COR-L47 (cell line): ENCODE results near the gene GATAD2A.
A peak's percentile ranks its signal among the peaks of the same experiment; 100 is the strongest.

Experiments used
- DNase-seq: peaks from one replicate; lab custom pipeline; 2025; lab: John Stamatoyannopoulos, UW

GATAD2A gene

GRCh38 chr19:19507354-19507753 is 101.9 kb downstream of the GATAD2A start:
- DNase-seq = no peak

GRCh38 chr19:19508217-19508616 is 102.7 kb downstream of the GATAD2A start:
- DNase-seq = no peak

- no peak for DNase-seq
These were observed 105.0 kb downstream of the GATAD2A start for GRCh38 chr19:19510432-19510831.

GRCh38 chr19:19513682-19514081 is 108.2 kb downstream of the GATAD2A start:
- no peak for DNase-seq

GRCh38 chr19:19514215-19514657 is 108.8 kb downstream of the GATAD2A start:
- DNase-seq = no peak

GRCh38 chr19:19514881-19515641 is 109.6 kb downstream of the GATAD2A start, which contains the start of gene TSSK6:
Gene TSSK6, minus strand, starts transcription at chr19:19515548. Its CDS starts 121 bp downstream, at chr19:19515427.
- DNase-seq = no peak

GRCh38 chr19:19515642-19516519 is 110.4 kb downstream of the GATAD2A start, which contains the start of gene NDUFA13:
Gene NDUFA13, plus strand, starts transcription at chr19:19516225. Its CDS starts 14 bp downstream, at chr19:19516239.
- peak; percentile 82 for DNase-seq

- DNase-seq = no peak
These were observed 111.8 kb downstream of the GATAD2A start for GRCh38 chr19:19517235-19517619.

- no peak for DNase-seq
These were observed 115.5 kb downstream of the GATAD2A start for GRCh38 chr19:19520989-19521388.

- DNase-seq = no peak
These were observed 117.7 kb downstream of the GATAD2A start for GRCh38 chr19:19523177-19523576.

GRCh38 chr19:19524053-19524452 is 118.6 kb downstream of the GATAD2A start:
- DNase-seq = no peak

GRCh38 chr19:19525611-19526380 is 120.3 kb downstream of the GATAD2A start:
- DNase-seq = no peak

GRCh38 chr19:19526581-19527370 is 121.3 kb downstream of the GATAD2A start:
- no peak for DNase-seq

GRCh38 chr19:19527371-19527656 is 121.8 kb downstream of the GATAD2A start:
- DNase-seq = no peak

- DNase-seq = no peak
These were observed 122.5 kb downstream of the GATAD2A start for GRCh38 chr19:19527674-19528625.

GRCh38 chr19:19528721-19529490 is 123.4 kb downstream of the GATAD2A start, which contains the start of gene YJEFN3:
Gene YJEFN3, plus strand, starts transcription at chr19:19528911. Its CDS starts 22 bp downstream, at chr19:19528933.
- DNase-seq = no peak

- DNase-seq = no peak
These were observed 124.4 kb downstream of the GATAD2A start for GRCh38 chr19:19529783-19530422.

- DNase-seq = no peak
These were observed 124.9 kb downstream of the GATAD2A start for GRCh38 chr19:19530423-19530804.

- DNase-seq = no peak
These were observed 125.4 kb downstream of the GATAD2A start for GRCh38 chr19:19530889-19531288.
